GM12872 (cell line): ENCODE results near the gene LY9.

Experiments
- TF ChIP-seq, protein P1 (sequence below): IDR thresholded peaks from 3 replicates; pipeline ENCODE4 v1.5.1; 2011; ENCODE audit warnings: low read depth, mild to moderate bottlenecking, low read length, moderate library complexity; ENCODE audit not compliant: insufficient read depth

The LY9 gene

DNA sequence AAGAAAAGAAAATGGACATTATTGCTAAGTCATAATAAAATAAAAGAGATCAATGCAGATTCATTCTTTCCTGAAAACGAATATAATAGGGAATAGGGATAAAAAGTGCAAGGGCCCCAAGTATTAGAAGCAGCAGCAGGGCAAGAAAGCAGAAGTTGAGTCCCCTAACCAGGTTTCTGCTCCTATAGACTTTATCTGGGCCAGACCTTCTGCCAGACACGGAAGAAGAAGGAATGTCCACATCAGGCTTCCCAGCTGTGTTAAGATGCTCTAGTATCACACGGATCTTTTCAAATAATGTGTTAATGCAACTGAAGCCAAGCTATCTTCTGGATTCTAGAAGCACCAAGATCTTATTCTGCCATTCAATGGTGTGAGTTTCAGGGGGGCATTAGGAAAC lies 39.8 kb downstream of the LY9 start:
- TF ChIP-seq, protein P1, sequence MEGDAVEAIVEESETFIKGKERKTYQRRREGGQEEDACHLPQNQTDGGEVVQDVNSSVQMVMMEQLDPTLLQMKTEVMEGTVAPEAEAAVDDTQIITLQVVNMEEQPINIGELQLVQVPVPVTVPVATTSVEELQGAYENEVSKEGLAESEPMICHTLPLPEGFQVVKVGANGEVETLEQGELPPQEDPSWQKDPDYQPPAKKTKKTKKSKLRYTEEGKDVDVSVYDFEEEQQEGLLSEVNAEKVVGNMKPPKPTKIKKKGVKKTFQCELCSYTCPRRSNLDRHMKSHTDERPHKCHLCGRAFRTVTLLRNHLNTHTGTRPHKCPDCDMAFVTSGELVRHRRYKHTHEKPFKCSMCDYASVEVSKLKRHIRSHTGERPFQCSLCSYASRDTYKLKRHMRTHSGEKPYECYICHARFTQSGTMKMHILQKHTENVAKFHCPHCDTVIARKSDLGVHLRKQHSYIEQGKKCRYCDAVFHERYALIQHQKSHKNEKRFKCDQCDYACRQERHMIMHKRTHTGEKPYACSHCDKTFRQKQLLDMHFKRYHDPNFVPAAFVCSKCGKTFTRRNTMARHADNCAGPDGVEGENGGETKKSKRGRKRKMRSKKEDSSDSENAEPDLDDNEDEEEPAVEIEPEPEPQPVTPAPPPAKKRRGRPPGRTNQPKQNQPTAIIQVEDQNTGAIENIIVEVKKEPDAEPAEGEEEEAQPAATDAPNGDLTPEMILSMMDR, result no peak

DNA sequence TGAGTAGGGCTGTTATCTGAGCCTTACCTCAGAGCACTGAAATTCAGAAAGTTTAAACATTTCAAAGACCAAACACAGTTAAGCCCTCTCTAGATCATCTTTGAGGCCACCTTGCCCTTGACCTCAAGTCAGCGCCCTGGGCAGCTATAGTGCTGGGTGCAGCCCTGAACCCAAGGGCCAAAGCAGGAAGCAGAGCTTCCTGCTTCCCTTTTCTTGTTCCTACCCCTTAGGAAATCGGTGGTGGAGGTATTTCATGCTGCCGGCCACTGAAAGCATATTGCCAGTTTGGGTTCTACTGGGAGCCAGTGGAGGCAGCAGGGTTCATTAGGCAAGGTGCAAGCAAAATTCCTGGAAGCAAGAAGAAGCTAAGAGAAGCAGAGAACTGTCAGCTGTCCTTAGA lies 40.6 kb downstream of the LY9 start:
- TF ChIP-seq, protein P1, result no peak

DNA sequence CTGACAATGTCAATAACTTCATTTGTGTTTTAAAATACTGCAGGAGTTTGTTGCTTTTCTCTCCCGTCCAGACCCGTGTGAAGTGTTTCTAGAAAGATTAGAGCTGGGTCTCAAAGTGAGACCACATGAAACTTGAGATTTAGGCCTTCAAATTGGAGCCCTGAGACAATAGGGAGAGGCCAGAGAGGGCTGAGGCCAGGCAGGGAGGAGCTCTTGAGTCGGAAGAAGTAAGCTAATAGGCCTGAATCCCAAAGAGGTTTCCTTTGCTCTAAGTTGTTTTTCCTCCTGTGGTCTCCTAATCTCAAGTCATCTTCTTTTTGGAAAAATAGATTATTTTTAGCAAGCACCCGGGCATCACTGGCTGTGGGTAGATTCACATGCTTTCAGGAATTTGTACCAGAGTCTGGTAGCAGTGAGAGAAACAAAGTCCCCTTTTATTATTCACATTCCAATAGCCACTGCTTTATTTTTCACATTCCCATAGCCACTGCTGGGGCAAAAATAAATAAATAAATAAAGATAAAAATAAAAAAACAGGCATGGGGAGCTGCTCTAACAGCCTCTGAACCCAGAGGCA lies 41.1 kb downstream of the LY9 start:
- TF ChIP-seq, protein P1, result no peak

DNA sequence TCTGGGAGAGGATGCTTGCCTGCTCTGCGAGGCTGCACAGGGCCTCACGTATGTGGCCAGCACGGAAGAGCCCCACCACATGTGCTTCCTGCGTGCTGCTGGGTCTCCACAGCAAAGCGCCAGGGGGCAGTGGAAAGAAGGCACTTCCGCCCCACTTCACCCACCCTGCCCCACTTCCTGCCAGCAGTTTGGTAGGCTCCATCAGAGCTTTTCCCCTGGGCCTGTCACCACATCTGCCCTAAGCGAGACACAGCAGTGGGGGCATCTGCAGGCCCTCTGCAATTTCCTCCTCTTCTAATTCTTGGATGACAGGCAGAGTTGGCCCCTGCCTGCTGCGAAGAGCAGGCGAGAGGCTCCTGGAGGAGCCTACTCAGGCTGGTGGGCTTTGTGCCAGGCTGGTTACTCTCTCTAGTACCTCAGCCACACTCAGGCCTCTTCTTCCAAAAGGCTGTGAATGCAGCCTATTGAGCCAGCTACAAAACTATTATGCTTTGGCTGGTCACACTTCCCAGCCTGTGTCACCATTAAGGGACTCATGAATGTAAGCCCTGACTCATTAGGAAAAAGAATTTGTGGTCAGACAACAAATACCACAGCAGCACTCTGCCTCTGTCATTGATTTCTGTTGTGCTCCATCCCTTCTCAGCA lies 41.7 kb downstream of the LY9 start:
- TF ChIP-seq, protein P1, result peak; percentile 69

DNA sequence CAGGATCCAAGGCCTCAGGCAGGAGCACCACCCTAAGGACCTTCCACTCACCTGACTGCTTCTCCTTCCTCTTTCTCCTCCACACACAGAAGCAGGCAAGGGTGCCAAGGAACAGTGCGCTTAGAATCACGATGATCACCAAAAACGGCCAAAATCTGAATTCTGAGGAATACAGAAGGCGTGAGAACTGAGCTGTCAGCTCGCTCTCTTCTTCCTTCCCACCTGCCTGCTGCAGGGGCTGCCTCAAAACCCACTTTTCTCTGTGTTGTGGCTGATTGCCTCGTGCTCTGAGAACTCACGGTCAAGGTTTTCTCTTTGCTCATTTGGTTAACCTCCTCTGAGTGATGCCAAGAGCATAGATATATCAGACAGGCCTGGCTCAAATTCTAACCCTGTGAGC lies 42.9 kb downstream of the LY9 start:
- TF ChIP-seq, protein P1, result no peak

DNA sequence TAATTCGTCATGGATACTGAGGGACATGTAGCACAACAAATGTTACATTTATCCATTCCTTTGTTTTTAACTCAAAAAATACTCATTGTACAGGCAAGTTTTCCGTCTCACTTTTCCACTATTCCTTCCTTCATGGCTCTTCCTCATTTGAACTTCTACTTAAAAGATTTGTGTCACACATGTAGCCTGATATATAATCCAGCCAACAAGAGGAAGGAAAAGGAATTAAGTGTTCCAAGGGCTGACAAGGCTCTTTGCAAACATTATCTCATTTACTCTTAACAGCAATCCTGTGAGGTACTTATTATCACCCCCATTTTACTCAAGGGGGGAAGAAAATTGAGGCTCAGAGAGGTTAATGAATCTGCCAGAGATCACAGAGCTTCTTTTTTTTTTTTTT lies 43.8 kb downstream of the LY9 start:
- TF ChIP-seq, protein P1, result no peak

DNA sequence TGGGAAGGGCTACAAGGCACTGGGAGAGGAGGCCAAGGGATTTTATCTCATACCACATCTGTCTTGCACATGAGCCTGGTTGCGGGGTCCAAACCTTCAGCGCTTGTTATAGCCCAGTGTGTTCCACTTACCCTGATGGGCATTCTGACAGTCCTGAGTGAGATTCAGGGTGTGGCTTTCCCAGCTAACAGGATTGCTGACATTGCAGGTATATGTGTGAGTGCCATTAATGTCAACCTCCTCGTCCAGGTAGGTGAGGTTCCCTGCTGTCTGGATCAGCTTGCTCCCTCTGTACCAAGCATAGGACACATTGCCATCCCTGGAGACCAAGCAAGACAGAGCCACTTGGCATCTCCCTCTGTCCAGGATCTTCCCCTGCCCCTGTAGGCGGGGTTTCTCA lies 45.1 kb downstream of the LY9 start:
- TF ChIP-seq, protein P1, result no peak
